GM18951 (cell line): Measurements from ENCODE around the gene DIPK1B.

Experiments
- POLR2A ChIP-seq: IDR thresholded peaks from 4 replicates; pipeline ENCODE4 v1.6.1; 2011; ENCODE audit warnings: mild to moderate bottlenecking; ENCODE audit not compliant: insufficient read length, insufficient read depth; ENCODE audit errors: extremely low read depth
- in situ Hi-C: fragments of 300-500 bp; cut with MboI; formaldehyde crosslinking; loops from one replicate; pipeline ENCODE4 v1.12.0; 2022; ENCODE audit warnings: low sequenced_read_pairs, mixed read lengths, inconsistent platforms; ENCODE audit not compliant: unreplicated experiment

DIPK1B gene

DNA sequence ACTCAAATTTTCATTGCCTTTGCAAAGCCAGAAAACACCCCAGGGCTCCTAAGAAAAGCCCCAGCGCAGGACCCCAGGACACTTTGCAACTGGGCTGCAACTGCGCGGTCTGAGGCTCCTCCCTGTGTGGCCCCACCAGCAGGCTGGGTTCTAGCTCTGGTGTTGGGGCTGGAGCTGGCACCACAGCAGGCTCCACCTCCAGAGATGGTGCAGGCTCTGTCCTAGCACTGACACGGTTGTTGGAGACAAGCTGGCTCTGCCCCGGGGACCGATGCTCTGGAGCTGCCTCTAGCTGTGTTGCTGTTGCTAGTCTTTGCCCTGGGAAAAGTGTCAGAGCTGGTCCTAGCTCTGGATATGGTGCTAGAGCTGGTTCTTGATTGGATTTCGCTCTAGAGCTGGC lies 16.8 kb downstream of the DIPK1B start:
- in situ Hi-C loops, result no loop called here

DNA sequence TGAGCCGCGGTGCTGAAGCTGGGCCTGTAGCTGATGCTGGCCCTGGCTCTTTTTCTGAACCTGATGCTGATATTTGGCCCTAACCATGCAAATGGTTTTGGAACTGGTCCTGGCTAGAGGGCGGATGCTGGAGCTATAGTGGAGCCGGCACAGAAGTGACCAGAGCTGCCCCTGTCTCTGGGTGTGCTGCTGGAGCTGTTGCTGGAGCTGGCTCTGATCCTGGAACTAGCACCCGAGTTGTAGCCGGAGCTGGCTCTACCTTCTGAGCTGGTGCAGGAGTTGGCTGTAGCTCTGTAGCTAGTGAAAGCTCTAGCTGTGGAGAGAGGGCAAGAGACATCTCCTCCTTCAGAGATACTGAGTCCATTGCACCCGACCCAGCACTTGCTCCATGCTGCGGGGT lies 17.6 kb downstream of the DIPK1B start:
- in situ Hi-C loops, result no loop called here
- no peak for TF ChIP-seq POLR2A

More for the DNA sequence above, 16.8 kb downstream of the DIPK1B start:
- TF ChIP-seq POLR2A, result no peak

DNA sequence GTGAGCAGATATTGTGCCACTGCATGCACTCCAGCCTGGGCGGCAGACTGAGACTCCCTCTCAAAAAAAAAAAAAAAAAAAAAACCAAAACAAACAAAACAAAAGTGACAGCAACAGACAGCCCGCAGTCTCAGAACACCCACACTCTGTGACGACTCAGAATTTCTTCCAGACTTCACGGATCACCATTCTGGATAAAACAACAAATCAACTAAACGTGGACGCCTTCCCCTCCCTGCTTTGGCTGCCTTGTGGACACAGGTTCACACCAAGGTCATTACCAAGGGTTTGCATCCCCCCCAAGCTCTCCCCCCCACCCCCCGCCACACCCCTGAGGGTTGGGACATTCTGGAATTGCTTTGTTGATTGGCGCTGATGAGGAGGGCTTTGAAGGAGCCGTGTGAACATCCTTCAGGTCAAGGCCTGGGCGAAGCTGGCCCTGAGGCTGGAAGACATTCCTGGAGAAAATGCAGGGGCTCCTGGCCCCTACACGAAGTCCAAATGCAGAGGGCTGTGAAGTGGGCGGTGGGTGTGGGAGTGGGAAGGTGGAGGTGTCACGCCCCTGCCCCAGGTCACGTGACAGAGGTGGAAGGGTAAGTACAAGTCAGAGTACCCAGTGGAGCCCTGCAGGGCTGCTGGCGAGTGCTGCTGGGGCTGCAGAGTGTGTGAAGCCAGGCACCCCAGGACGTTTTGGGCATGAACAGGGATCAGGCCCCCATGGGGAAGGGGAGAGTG lies 20.2 kb downstream of the DIPK1B start:
- in situ Hi-C loops, result no loop called here
- TF ChIP-seq POLR2A, result no peak

DNA sequence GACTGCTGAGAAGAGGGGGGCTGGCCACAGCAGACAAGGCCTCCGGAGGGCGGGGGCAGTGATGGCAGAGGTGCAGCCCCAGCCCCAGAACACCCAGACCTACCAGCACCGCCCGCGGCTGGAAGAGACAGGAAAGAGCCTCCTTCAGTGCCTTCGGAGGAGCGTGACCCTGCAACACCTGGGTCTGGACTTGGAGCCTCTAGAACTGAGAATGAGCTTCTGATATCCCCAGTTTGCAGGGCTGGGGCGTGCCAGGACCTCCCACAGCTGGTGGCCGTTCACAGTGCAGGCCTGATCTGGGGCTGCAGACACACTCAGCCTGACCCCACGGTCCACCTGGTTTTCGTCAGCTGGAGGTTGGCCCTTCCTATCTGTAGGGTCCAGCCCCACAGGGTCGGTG lies 21.2 kb downstream of the DIPK1B start:
- in situ Hi-C loops, result no loop called here

DNA sequence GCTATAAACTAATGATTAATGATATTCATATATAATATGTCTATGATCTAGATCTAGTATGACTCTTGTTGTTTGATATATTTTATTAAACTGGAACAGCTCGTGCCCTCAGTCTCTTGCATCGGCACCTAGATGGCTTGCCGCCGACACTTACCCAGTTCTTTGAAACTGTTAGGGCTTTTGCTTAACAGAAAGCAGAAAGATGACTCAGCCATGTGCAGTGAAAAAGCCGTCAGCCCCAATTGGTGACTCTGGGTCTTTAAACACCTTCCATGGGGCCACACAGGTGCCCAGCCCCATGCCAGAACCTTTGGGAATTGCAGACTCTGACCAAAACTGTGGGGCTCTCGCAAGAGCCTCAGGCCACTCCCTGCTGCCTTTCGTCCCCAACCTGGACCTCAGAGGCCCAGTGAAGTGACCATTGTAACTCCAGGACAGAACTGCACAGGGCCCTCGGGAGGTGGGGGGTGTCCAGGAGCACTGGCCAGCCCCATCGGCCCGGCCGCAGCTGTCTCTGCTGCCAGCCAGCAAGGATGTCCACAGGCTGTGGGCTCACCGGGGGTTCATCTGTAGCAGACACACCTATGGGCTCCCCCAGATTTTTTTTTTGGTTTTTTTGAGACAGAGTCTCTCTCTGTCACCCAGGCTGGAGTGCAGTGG lies 22.6 kb downstream of the DIPK1B start:
- TF ChIP-seq POLR2A, result no peak
- in situ Hi-C loops, result no loop called here

More for the DNA sequence above, 21.2 kb downstream of the DIPK1B start:
- TF ChIP-seq POLR2A, result no peak

DNA sequence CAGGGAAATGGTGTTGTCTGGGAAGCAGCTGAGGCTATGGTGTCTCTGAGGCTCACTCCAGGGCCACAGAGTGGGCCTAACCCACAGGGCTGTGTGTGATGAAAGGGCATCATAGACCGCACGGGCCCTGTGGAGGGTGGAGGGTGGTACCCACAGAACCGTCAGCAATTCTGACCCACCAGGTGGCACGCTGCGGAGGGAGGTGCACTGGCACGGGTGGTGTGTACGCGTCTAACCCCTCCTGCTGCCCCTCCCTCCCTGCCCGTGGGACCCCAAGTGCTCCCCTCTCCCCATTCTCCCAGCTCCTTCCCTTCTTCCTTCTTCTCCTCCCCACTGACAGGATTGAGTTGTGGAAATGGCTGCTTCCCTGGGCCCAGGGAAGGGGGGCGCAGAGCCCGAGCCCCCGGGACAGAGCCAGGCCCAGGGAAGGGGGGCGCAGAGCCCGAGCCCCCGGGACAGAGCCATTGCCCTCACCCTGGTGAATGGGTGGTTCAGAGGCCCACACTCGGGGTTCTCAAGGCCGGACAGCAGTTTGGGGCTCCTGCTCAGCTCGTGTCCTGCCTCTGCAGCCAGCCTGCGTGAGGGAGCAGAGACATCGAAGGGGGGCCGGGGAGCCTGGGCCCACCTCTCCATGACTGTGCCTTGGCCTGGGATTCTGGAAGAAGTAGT lies 23.6 kb downstream of the DIPK1B start:
- no peak for TF ChIP-seq POLR2A
- in situ Hi-C loops, result no loop called here

DNA sequence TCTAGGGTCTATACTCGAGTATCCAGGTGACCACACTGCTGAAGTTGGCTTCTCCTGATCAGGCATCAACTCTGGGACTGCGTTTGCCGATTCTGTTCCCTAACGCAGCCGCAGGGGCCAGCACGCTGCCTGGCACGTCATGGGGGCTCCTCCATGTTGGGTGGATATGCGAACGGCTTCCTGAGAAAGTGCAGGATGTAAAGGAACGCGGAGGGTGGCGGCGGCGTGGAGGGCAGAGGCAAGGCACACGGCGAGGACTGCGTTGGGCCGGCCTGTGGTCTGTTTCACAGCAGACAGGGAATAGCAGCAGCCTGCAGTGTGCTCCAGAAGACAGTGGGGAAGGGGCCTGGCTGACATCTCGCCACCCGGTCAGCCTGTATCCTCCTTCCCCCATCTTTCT lies 26.6 kb downstream of the DIPK1B start:
- TF ChIP-seq POLR2A, result no peak
- in situ Hi-C loops, result no loop called here

DNA sequence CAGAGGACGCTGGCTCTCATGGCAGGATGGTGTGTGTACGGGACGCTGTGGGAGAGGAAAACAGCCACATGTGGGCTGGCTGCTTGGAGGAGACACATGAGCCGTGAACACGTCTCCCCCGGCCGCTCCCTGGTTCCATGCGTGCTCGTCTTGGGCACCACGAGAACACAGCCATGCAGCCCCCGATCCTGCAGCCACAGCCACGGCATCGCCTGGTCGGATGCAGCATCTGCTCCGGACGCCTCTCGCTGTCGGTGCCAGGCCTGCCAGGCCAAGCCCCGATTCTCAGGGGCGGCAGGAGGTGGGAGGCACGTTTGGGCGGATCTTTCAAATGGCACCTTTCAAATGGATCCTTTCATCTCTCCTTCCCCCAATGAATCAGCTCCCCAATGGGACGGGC lies 27.1 kb downstream of the DIPK1B start:
- no peak for TF ChIP-seq POLR2A
- in situ Hi-C loops, result no loop called here

DNA sequence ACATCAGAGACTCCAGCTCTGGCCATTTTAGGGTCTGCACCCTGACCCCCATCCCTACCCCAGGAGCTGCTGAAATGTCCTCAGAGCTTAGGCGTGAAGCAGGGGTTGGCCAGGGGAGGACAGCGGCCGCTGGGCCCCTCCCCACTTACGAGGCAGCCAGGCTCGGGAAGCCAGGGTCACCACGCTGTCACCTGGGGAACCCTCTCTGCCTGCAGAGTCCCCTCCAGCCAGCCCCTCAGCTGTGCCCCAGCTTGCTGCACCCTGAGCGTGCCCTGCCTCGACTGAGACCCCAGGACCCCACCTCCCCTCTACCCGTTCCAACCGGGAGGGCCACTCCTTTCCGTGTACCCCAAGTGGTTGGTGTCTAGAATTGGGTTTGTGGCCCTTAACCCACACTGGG lies 27.7 kb downstream of the DIPK1B start:
- in situ Hi-C loops, result no loop called here
- TF ChIP-seq POLR2A, result no peak

DNA sequence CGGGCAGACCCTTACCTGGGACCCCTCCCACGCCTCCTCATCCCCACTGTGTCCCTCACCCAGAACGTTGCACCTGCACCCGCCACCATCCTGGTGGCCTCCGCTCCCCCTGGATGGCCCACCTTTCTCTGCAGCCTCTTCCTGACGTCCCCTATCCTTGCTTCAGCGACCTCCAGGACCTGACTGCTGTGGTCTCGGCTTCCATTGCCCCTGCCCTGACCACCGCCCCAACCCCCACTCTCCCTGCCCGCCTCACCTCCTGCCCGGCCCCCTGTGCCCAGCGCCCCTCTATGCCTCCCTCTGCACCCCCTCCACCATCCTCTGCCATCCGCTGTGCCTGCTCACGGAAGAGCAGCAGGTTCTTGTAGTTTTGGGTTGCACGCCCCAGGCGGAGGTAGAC lies 28.1 kb downstream of the DIPK1B start:
- in situ Hi-C loops, result no loop called here
- TF ChIP-seq POLR2A, result no peak

DNA sequence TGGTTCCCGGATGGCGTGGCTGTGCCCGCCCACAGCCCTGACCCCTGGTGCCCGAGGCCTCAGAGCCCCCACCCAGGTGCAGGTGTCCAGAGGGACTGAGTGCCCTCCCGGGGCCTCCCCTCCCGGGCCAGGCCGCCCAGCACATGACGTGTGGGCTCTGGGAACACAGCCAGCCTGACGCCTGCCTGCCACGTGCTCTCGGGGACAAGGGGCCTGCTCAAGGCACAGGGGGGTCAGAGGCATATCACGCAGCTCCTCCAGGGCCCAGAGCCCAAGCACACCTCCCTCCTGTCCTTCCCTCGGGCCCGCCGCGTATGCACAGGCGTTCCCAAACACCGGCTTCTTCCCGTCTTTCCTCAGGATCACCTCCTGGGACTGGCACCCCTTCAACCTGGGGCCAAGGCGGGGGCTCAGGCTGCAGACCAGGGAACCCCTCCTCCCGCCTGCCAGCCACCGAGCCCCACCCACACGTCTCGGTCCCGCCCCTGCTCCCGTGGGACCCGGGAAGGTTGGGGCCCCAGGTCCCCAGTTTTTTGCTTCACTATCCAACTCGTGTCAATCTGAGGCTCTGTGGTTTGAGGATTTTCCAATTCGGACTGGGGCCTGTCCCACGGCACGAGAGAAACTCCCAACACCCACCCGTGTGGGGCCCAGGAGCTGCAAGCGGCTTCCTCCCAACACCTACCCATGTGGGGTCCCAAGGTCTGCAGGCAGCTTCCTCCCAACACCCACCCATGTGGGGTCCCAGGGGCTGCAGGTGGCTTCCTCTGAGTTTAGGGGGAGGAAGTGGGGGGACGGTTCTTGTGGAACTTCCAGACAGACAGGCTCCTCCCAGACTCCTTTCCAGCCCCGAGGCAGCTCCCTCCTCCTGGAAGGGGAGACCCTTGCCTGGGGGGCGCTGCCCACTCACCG lies 28.9 kb downstream of the DIPK1B start:
- TF ChIP-seq POLR2A, result no peak
- in situ Hi-C loops, result no loop called here

DNA sequence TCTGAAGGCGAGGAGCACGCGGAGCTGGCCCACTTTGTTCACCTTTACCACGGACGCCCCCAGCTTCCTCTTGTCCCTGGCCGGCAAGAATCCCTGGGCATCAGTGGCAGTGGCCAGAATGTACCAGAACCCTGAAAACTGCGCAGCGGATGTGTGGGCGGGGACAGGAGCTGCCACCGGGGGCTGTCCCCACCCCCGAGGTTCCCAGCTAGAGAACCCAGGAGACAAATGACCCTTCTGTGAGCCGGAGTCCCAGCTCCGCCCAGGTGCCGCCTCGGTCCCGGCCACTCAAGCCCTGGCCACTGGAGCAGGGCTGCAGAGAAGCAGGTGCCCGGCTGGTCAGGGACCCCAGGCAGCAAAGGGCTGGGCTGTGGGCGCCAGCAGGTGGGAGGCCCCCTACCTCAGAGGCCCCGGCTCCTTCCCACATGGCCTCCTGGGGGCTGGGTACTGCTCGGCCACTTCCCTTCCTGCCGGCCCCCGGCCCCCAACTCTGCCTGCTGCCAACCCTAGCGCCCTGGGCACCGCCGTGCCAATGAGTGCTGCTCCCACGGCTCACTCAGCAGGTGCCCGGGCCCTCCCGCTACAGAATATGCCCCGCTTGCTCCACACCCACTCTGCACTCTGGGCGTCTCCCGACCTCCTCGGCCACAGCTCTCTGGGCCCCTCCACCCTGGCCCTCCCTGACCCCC lies 29.7 kb downstream of the DIPK1B start:
- in situ Hi-C loops, result no loop called here
- TF ChIP-seq POLR2A, result no peak
